ENCODE measurements around the gene ZNF584.

Gene ZNF584

DNA sequence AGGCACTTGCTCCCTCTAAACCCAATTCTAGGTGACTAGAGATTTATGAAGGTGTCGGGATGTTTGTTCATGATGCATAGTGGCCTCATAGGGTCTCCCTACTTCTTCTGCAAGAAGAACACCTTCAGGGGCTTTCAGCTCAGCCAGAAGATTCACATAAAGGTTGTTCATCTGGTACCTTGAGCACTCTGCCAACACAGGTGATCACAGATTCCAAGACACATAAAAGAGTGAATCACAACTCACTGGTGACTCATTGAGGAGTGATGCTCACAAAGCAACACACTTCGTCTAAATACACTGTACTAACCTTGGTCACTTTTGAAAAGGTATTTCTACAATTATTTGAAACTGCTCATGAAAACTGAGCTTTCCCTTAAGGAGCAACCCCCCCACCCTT is 51.6 kb downstream of the ZNF584 start:
- DNase-seq (ENCODE audit: low read depth in 3 of 3, low spot score in 1 of 3): no peak

GRCh38 chr19:58466089-58466759 is 57.8 kb downstream of the ZNF584 start:
- no peak for DNase-seq (ENCODE audit: low read depth in 3 of 3, low spot score in 1 of 3)

DNA sequence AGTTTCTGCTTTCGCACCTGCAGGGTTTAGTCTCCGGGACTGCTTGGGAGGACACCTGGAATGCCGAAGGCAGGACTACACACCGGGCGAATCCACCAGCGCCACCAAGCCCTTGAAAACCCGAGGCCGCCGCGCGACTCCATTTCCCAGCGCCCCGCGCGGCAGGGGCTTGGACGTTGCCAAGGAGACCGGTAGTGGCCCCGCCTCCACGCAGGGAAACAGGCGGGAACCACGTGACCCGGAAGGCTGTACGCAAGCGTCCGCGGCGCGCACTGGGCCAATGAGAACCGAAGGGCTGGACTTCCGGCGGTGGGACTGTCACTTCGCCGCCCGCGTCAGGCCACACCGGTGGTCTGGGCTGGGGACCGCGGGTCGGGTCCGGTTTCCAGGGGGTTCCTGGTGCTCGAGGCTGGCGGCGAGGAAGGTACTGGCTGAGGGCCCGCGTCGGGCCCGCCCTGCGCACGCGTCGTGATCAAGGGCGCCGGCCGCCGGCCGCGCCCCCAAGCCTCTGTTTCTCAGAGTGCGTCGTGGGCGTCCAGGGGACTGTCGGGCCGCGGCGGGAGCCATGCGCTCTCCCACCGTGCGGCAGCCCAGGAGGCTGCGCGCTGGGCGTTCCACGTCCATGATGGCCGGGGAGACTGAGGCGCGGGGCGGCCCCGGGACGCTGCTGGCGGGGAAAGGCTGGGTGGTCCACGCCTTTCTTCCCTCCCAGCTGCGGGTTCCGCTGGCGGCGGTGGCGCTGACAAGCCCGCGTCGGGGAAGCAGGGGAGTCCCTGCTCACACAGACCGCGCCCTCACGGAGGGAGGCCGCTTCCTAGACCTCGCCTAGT is 58.5 kb downstream of the ZNF584 start, which contains the start of gene ZNF324:
Gene ZNF324 (plus strand): TSS at position 321 of the 830 bp plus-strand sequence. CDS start 2,106 bp downstream, outside the sequence.
- peak; percentile 89 to 94 (median 91) for DNase-seq (ENCODE audit: low read depth in 3 of 3, low spot score in 1 of 3)

Data from stimulated activated CD4-positive, alpha-beta T cell treated with anti-CD3 and anti-CD28 coated beads, TNF-alpha, amount 100 ng/mL, for 1 hour (primary cell).